HepG2 (cell line): Measurements from ENCODE around the gene ISOC2. TPM values are rescaled to one million over a fixed set of nuclear protein-coding genes. Genes with fewer than 3 reads are reported as not detected.

Experiments used
- CEBPZ ChIP-seq: IDR thresholded peaks from 2 replicates; pipeline ENCODE4 v1.6.1; 2012; ENCODE audit warnings: low read length, improper control_type of control experiment
- EZH2 ChIP-seq: conservative IDR thresholded peaks from 2 replicates; pipeline ENCODE4 v1.6.1; 2012; ENCODE audit warnings: mild to moderate bottlenecking, low read depth, low read length, moderate library complexity
- HNF4G ChIP-seq, 2 experiments: sonication (generic) in 1 of 2; formaldehyde crosslinking in 1 of 2; IDR thresholded peaks; 2 replicates each; pipeline versions ENCODE4 v1.4.0 to v1.6.1; 2011 to 2020; ENCODE audit warnings: borderline replicate concordance in 2 of 2, low read depth in 2 of 2, mild to moderate bottlenecking in 2 of 2, low read length in 1 of 2, missing genetic modification reagents in 1 of 2, moderate library complexity in 1 of 2
- IRX3 ChIP-seq: sonication (generic); formaldehyde crosslinking; IDR thresholded peaks from 2 replicates; pipeline ENCODE4 v1.8.1; 2023; ENCODE audit warnings: mild to moderate bottlenecking, low read depth, missing genetic modification reagents, borderline replicate concordance
- MYC ChIP-seq: sonication (generic); formaldehyde crosslinking; IDR thresholded peaks from 2 replicates; pipeline ENCODE4 v1.9.0; 2021; ENCODE audit warnings: missing genetic modification reagents, borderline replicate concordance
- NCOA1 ChIP-seq: sonication (generic); formaldehyde crosslinking; IDR thresholded peaks from 2 replicates; pipeline ENCODE4 v1.9.0; 2021; ENCODE audit warnings: missing genetic modification reagents
- PHF5A ChIP-seq: IDR thresholded peaks from one replicate; pipeline ENCODE4 v1.6.1; 2018; ENCODE audit warnings: low read depth, missing genetic modification reagents; ENCODE audit not compliant: unreplicated experiment
- PLSCR1 ChIP-seq: sonication (generic); formaldehyde crosslinking; IDR thresholded peaks from 2 replicates; pipeline ENCODE4 v1.5.0; 2020; ENCODE audit warnings: missing genetic modification reagents, mild to moderate bottlenecking, borderline replicate concordance
- RORA ChIP-seq: sonication (generic); formaldehyde crosslinking; IDR thresholded peaks from 2 replicates; pipeline ENCODE4 v1.5.0; 2020; ENCODE audit warnings: mild to moderate bottlenecking, missing genetic modification reagents, moderate library complexity
- TEAD2 ChIP-seq: sonication (generic); formaldehyde crosslinking; IDR thresholded peaks from 2 replicates; pipeline ENCODE4 v1.9.0; 2021; ENCODE audit warnings: missing genetic modification reagents
- ZBED4 ChIP-seq: sonication (generic); formaldehyde crosslinking; IDR thresholded peaks from 2 replicates; pipeline ENCODE4 v1.4.0; 2020; ENCODE audit warnings: missing genetic modification reagents, borderline replicate concordance
- ZBTB1 ChIP-seq: sonication (generic); formaldehyde crosslinking; IDR thresholded peaks from 2 replicates; pipeline ENCODE4 v1.4.0; 2020; ENCODE audit warnings: missing genetic modification reagents, borderline replicate concordance
- ZNF350 ChIP-seq: sonication (generic); formaldehyde crosslinking; IDR thresholded peaks from 2 replicates; pipeline ENCODE4 v1.4.0; 2020; ENCODE audit warnings: mild to moderate bottlenecking, low read depth, missing genetic modification reagents, borderline replicate concordance
- ZNF430 ChIP-seq: sonication (generic); formaldehyde crosslinking; IDR thresholded peaks from 2 replicates; pipeline ENCODE4 v1.9.0; 2021; ENCODE audit warnings: mild to moderate bottlenecking, missing genetic modification reagents
- ZNF614 ChIP-seq: IDR thresholded peaks from 2 replicates; pipeline ENCODE4 v1.6.1; 2018; ENCODE audit warnings: missing biosample characterization, missing genetic modification reagents, inconsistent platforms, borderline replicate concordance
- ZNF652 ChIP-seq: IDR thresholded peaks from 2 replicates; pipeline ENCODE4 v1.6.1; 2016; ENCODE audit warnings: low read depth, borderline replicate concordance
- ZNF746 ChIP-seq: sonication (generic); formaldehyde crosslinking; IDR thresholded peaks from 2 replicates; pipeline ENCODE4 v1.8.0; 2022; ENCODE audit warnings: mild to moderate bottlenecking, missing genetic modification reagents
- ZNF891 ChIP-seq: sonication (generic); formaldehyde crosslinking; IDR thresholded peaks from 2 replicates; pipeline ENCODE4 v1.5.0; 2020; ENCODE audit warnings: mild to moderate bottlenecking, missing genetic modification reagents
- ZSCAN5A ChIP-seq: sonication (generic); formaldehyde crosslinking; IDR thresholded peaks from 2 replicates; pipeline ENCODE4 v1.8.0; 2022; ENCODE audit warnings: mild to moderate bottlenecking, missing genetic modification reagents, borderline replicate concordance
- polyA plus RNA-seq, 8 experiments: library from polyadenylated mRNA; depleted of rRNA in 3 of 8; stranded (reverse) in 7 of 8; unstranded in 1 of 8; fragments of >200 nt; fragmentation: Illumina TruSeq in 4 of 8; extraction: Trizol in 4 of 8; gene quantifications; 2 replicates each; pipeline versions ENCODE4 v1.2.1 to v1.2.3, GENCODE V29; 2011 to 2016; ENCODE audit warnings: low read depth in 4 of 8, missing spikeins in 1 of 8, mixed read lengths in 1 of 8; ENCODE audit not compliant: insufficient read depth in 1 of 8
- total RNA-seq, 5 experiments: library from RNA; depleted of rRNA; stranded (reverse); fragments of >200 nt; fragmentation: Illumina TruSeq; extraction: Trizol; gene quantifications; 2 replicates each; pipeline ENCODE4 v1.2.3, GENCODE V29; 2016; ENCODE audit warnings: low read depth in 1 of 5

Gene ISOC2
- total and polyA plus RNA-seq, 2 of the 13 experiments (the other 11 are each of a cell fraction or from before 2014, with no cell fraction given): 76.8 to 105 TPM

- no peak for TF ChIP-seq ZSCAN5A
- no peak for TF ChIP-seq ZNF652 (CRISPR knock-in tag)
- no peak for TF ChIP-seq PHF5A
- TF ChIP-seq ZNF430 (CRISPR knock-in tag): no peak
- TF ChIP-seq ZBED4 (CRISPR knock-in tag): no peak; the same call in 1 of the 2 replicates
- no peak for TF ChIP-seq CEBPZ
- TF ChIP-seq ZNF746 (CRISPR knock-in tag): no peak
- TF ChIP-seq NCOA1 (CRISPR knock-in tag): no peak
- TF ChIP-seq TEAD2 (CRISPR knock-in tag): no peak
- no peak for TF ChIP-seq ZNF350 (CRISPR knock-in tag)
- no peak for TF ChIP-seq ZBTB1 (CRISPR knock-in tag)
- TF ChIP-seq PLSCR1 (CRISPR knock-in tag): no peak
- peak; percentile 5; the same call in 1 of the 2 replicates for TF ChIP-seq HNF4G (IDR thresholded peaks at IDR 0.05; ENCODE audit: borderline replicate concordance, low read depth, low read length)
- no peak for TF ChIP-seq HNF4G (CRISPR knock-in tag; IDR thresholded peaks at IDR 0.05; ENCODE audit: borderline replicate concordance, low read depth)
- TF ChIP-seq IRX3 (CRISPR knock-in tag): no peak
- TF ChIP-seq RORA: no peak
- TF ChIP-seq ZNF614 (CRISPR knock-in tag): no peak
- TF ChIP-seq EZH2: no peak
- no peak for TF ChIP-seq MYC (CRISPR knock-in tag)
- TF ChIP-seq ZNF891 (CRISPR knock-in tag): no peak
Observed at GRCh38 chr19:55484593-55485438, 23.4 kb upstream of the ISOC2 start, which contains the start of gene NAT14 (continued).
